Posterior cingulate gyrus (tissue), 11 donors: ENCODE measurements around the gene FGGY.
"Not testable (repeated sequence)": the region's sequence is repeated elsewhere in the genome, so short reads cannot be mapped to it uniquely, and the experiment has no call there.

Experiments used
- DNase-seq, 10 donors: peaks; one replicate each; pipeline versions ENCODE4 v3.0.0 to v3.0.0-alpha.2; 2020 to 2021; ENCODE audit warnings: mixed read lengths in 3 of 10
- intact Hi-C: fragments of 100-400 bp; cut with DNase I; formaldehyde crosslinking; loops from one replicate; pipeline ENCODE4 v1.15.1; 2023

The FGGY gene

GRCh38 chr1:59342801-59343575, 46.1 kb downstream of the FGGY start:
- DNase-seq, result no peak
- intact Hi-C loops, result no loop called here

- no peak for DNase-seq
- intact Hi-C loops, result no loop called here
These were observed 46.6 kb downstream of the FGGY start for GRCh38 chr1:59343576-59343840.

DNA sequence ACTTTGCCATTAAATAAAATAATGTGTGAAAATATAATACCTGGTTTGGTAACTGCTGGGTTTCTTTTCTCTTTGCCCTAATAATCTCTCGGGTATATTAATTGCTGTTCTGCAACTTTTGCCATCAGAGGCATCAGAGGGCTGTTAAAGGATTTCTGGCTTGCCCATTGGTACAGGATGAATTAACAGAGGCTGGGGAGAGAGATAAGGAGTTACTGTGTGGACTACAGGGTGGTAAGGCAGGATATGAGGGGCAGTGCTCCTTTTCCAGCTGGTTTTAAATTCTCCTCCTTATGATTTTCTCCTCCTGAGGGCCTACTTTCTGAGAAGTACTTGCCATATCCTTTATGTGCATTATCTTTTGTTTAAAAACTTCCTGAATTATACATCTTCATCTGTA, 48.3 kb downstream of the FGGY start:
- intact Hi-C loops, result no loop called here
- DNase-seq, result no peak

DNA sequence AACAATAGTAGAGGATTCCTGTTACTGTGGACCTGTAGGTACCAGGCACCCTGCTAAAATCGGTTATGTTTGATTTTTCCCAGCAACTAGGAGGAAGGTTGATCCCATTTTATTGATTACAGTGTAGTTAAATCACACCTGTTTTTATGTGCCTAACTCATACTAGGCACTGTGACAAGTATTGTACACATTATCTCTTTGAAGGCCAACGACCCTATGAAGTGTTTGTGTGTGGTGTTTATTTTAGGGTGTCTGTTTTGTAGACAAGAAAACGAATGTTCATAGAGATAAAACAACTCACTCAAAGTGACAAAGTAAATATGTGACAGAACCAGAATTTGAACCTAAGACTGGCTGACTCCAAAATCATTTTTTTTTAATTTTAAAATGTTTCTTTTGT, 49.5 kb downstream of the FGGY start:
- no peak for DNase-seq
- intact Hi-C loops, result no loop called here

DNA sequence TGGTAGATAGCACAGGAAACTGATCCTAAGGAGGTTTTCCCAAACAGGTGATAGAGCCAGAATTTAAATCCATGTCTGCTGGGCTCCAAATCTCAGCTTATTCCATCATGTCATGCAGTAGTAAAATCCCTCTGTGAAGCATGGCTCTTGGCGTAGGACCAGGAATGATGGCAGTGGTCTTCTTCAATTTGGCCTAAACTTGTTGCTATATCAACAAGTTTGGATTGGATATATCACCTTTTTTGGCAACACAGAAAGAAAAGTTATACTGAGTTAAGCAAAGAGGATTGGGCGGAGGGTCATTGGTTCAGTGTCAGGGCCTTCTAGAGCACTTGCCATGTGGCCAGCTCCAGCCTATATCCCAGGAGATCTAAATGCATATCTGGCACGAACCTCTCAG, 52.2 kb downstream of the FGGY start:
- intact Hi-C loops, result no loop called here

DNA sequence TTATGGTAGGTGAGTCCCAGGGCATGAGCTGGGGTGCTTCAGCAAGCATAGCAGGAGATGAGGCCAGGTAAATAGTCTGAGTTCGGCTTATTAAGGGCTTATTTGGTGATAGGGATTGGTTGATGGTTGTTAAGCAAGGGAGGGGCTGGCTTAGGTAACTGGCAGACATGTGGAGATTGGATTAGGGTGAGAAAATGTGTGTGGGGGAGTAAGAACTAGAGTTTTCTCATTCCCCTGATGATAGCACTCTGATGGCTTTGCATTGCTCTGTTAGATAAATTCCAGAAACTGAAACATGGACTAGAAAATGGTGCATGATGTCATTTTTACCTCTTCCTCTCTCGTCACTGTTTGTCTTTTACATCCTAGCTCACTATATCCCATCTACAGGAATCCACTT, 53.6 kb downstream of the FGGY start:
- intact Hi-C loops, result no loop called here

More for the DNA sequence above, 52.2 kb downstream of the FGGY start:
- no peak for DNase-seq

DNA sequence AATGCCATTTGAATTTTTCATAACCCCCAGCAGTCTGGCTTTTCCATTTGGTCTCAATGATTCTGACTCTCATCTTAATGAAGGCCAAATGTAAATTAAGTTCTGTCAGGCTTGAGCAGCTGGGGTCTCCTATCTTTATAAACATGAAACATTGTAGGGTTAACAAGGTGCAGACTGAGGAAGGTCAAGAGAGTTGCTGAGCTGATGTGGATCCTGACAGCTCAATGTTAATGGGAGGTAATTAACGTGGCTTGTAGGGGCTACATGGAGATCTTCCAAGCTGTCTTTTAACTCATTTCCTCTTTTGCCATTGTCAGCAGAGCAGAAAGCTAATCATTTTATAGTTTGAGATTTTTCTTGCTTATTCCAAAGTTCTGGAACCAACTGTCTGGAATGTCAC, 55.2 kb downstream of the FGGY start:
- intact Hi-C loops, result no loop called here
- no peak for DNase-seq

More for the DNA sequence above, 53.6 kb downstream of the FGGY start:
- no peak for DNase-seq

DNA sequence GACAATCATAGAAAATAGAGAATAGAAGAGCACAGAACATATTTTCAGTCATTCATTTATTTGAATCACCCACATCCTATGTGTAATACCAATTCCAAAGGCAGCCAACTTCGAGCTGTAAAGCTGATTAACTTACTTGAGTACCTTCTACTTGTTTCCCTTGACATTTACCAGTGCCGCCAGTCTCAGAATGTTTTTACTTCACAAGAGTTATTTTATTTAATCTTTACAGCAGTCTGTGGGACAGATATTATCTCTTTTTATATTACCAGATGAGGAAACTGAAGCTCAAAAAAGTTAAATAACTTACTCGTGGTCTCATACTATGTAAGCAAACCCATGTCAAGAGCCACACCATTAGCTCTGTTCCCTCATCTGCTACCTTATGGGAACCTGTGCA, 56.6 kb downstream of the FGGY start:
- DNase-seq, result no peak
- intact Hi-C loops, result no loop called here

DNA sequence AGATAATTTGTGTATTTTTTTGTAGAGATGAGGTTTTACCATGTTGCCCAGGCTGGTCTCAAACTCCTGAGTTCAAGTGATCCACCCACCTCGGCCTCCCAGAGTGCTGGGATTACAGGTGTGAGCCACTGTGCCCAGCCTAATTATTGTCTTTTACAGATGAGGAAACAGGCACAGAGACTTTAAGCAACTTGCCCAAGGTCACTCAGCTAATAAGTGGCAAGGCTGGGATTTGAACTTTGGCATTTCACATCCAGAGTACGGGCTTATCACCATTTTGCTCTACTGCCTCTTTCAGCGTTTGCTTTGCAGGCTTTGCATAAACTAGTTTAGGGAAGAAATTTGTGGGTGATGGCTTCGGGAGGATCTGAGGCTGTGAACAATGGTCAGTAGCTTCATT, 57.3 kb downstream of the FGGY start:
- intact Hi-C loops, DNase-seq: not testable (repeated sequence)

DNA sequence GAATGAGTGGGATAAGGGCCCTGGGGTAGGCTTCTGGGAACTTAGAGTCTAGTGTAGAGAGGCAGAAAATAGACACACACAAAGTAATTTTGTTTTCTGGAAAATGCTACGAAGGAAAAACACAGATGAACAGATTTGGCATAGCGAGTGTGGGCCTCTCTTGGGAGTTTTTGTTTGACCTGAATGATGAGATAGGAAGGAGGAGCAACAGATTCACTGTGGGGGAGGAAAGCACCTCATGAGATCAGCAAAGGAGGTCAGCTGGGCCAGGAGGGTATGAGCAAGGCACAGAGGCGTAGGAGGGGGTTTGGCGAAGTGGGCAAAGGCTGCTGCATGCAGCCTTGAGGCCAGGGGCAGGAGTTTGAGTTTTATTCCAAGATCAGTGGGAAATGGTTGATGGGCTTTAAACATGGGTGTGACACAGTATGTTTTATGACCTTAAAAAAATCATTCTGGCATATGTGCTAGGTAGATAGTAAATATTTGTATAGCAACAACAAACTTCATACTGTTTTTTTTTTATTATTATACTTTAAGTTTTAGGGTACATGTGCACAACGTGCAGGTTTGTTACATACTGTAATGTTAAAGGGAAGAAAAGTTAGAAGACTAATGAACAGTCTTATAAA, 57.9 kb downstream of the FGGY start:
- intact Hi-C loops, result no loop called here
- DNase-seq, result no peak

GRCh38 chr1:59355361-59355760, 58.5 kb downstream of the FGGY start:
- intact Hi-C loops, result no loop called here
- DNase-seq, result no peak

DNA sequence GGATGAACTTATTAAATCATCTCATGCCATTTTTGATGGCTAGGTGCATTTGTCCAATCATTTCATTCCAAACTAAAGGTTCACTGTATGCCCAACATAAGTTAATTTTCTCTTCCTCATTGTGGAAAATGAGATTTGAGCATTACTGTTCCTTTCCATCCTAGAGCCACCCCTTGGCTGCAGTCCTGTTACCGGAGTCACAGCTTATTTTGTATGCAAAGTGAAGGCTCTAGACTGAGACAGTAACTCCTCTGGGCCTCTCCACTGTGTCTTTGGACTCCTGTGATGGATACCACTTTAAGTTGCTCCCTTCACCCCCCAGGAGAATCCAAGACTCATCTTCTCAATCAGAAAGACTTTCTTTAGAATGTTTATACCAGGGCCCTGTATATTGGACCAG, 59.7 kb downstream of the FGGY start:
- intact Hi-C loops, result no loop called here
- no peak for DNase-seq

DNA sequence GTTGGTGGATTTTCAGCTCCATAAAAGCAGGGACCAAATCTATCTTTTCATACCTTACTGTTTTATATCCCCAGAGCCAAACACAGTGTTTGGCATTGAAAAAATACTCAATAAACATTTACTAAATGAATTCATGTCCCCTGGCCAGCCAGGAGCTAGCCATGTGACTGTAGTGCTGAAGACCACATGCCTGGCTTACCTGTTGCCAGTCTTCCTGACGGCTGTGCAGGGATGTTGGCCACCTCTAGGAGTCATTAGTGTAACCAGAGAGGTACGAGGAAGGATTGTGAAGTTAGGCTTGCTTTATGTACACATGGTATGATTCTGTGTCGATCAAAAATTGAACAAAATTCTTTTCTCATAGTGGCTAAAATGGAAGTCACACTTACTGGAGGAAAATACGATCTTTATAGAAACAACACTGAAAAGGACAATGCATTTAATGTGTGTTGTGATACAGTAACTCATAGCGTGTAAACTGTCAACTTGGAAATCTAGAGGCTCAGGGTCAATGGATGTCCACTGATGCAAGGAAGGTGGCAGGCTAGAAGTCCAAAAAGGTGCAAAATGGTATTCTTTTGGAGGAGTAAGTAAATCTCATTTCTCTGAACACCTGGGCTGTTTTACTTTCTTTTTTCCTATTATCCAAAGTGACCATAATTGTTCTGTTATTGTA, 60.9 kb downstream of the FGGY start:
- intact Hi-C loops, result no loop called here

GRCh38 chr1:59359325-59359724, 62.4 kb downstream of the FGGY start:
- intact Hi-C loops, result no loop called here
- DNase-seq, result no peak

More for the DNA sequence above, 60.9 kb downstream of the FGGY start:
- no peak for DNase-seq

GRCh38 chr1:59360170-59360569, 63.3 kb downstream of the FGGY start:
- no peak for DNase-seq

DNA sequence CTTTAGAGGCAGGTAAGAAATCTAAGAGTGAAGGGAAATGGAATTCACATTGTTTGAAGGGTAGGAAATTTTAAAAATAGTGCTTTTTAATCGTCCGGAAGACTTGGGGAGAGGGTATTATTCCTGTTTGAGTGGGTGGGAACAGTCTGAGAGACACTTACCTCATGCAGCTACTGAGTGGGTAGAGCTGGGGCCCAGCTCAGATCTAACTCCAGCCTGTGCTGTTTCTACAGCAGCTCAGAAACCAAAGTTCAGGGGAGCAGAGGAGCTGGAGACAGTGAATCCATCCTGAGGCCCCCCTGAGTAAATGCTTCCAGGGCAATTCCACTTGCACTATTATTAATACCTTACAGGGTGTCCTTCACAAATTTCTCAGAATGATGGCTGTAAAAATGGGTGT, 63.8 kb downstream of the FGGY start:
- DNase-seq, result no peak
- intact Hi-C loops, result no loop called here

More at GRCh38 chr1:59360170-59360569, 63.3 kb downstream of the FGGY start:
- intact Hi-C loops, result no loop called here

GRCh38 chr1:59361766-59362165, 64.9 kb downstream of the FGGY start:
- intact Hi-C loops, result no loop called here
- DNase-seq, result no peak

- DNase-seq, result no peak
- intact Hi-C loops, result no loop called here
These were observed 67.1 kb downstream of the FGGY start for GRCh38 chr1:59364037-59364436.

- intact Hi-C loops, result no loop called here
- no peak for DNase-seq
These were observed 69.5 kb downstream of the FGGY start for GRCh38 chr1:59366346-59366745.

DNA sequence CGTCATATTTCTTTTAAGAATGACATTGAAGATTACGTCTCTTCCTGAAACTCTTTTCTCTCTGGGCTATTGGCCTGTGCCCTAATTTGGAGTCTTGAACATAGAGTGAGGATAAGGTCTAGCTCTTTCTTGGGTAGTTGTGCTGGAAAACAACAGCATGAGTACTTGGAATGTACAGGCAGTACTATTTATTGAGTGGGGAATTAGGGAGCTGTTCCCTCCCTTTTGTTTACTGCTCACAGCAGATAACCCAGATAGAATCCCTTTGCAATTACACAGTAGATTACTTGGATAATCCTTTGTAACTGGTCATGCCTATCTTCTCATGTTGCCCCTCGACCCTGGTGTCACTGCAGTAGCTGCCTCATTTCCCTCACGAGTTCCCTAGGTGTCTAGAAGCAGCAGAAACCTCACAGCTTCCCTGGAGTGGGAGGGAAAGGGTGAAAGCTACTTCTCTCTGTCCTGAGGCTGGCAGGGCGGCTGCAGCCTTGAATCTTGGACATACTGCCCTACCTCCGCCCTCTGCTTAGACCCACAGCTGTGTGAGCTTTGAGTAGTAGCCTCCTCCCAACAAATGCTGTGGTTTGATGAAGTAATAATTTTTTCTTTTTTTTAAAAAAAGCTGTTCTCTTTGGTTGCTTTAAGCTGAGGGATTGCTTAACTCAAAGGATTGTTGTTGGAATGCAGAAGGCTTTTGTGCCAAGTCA, 70.6 kb downstream of the FGGY start:
- no peak for DNase-seq
- intact Hi-C loops, result no loop called here

DNA sequence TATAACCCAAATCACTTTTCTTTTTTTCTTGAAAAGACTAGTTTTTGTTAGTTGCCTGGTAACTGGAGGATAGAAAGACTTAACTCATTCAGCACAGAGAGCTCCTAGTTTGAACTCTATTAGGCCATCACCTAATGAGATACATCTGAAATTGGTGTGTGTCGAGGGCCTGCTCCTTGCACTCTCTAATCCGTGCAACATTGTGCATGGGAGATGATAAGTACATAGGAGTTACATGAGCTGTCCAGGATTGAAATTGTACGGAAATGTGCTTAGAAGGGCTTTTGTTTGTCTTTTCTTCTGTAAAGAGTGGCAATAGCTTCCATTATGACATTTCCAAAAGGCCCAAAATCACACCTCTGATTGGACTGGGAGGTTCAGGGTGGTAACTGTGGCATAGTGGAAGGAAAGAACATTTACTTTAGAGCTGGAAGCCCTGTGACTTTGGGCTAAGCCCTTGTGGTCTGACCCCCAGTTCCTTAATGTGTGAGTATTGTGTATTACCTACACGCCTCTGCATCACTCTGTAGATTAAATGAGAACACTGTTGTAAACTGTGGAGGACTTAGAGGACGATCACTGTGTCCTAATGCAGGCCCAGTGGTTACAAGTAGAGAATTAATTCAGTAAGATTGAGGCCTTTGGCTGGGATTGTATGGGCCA, 71.2 kb downstream of the FGGY start:
- no peak for DNase-seq
- intact Hi-C loops, result no loop called here
